ENCODE data around the gene RAB3B.
"Not testable (repeated sequence)": the region's sequence is repeated elsewhere in the genome, so short reads cannot be mapped to it uniquely, and the experiment has no call there.

Gene RAB3B

GRCh38 chr1:51988254-51988653 lies 2.2 kb downstream of the RAB3B start:
- no peak for DNase-seq

GRCh38 chr1:51986718-51987117 lies 3.8 kb downstream of the RAB3B start:
- DNase-seq = no peak

GRCh38 chr1:51982161-51982560 lies 8.3 kb downstream of the RAB3B start:
- DNase-seq = no peak

GRCh38 chr1:51981555-51981954 lies 8.9 kb downstream of the RAB3B start:
- no peak for DNase-seq

- no peak for DNase-seq
Measured at GRCh38 chr1:51978099-51978498, 12.4 kb downstream of the RAB3B start.

- no peak for DNase-seq
Measured at GRCh38 chr1:51976846-51977602, 13.5 kb downstream of the RAB3B start.

GRCh38 chr1:51973587-51974474 lies 16.7 kb downstream of the RAB3B start:
- no peak for DNase-seq

GRCh38 chr1:51969038-51969705 lies 21.3 kb downstream of the RAB3B start:
- no peak for DNase-seq

GRCh38 chr1:51968632-51969031 lies 21.9 kb downstream of the RAB3B start:
- DNase-seq = no peak

GRCh38 chr1:51967213-51967791 lies 23.2 kb downstream of the RAB3B start:
- not testable (repeated sequence) for DNase-seq

- DNase-seq = no peak
Measured at GRCh38 chr1:51966559-51966958, 23.9 kb downstream of the RAB3B start.

- no peak for DNase-seq
Measured at GRCh38 chr1:51964309-51964696, 26.2 kb downstream of the RAB3B start.

GRCh38 chr1:51963592-51964308 lies 26.8 kb downstream of the RAB3B start:
- DNase-seq = no peak

GRCh38 chr1:51962486-51963356 lies 27.8 kb downstream of the RAB3B start:
- no peak for DNase-seq

- no peak for DNase-seq
Measured at GRCh38 chr1:51961954-51962353, 28.5 kb downstream of the RAB3B start.

GRCh38 chr1:51961231-51961630 lies 29.3 kb downstream of the RAB3B start:
- DNase-seq = no peak

GRCh38 chr1:51960262-51960661 lies 30.2 kb downstream of the RAB3B start:
- DNase-seq = no peak

- no peak for DNase-seq
Measured at GRCh38 chr1:51958824-51959223, 31.7 kb downstream of the RAB3B start.

- DNase-seq = no peak
Measured at GRCh38 chr1:51957618-51958017, 32.9 kb downstream of the RAB3B start.

- no peak for DNase-seq
Measured at GRCh38 chr1:51956528-51957509, 33.7 kb downstream of the RAB3B start.
